Measurements from ENCODE around the gene STMN3. TPM values are rescaled to one million over a fixed set of nuclear protein-coding genes. Genes with fewer than 3 reads are reported as not detected.

The STMN3 gene
- total and polyA plus RNA-seq, 10 of the 15 experiments (the other 5 are each of a cell fraction or from before 2014, with no cell fraction given) = 0.09 to 3.6 (median 1.4) TPM; not detected in 1

DNA sequence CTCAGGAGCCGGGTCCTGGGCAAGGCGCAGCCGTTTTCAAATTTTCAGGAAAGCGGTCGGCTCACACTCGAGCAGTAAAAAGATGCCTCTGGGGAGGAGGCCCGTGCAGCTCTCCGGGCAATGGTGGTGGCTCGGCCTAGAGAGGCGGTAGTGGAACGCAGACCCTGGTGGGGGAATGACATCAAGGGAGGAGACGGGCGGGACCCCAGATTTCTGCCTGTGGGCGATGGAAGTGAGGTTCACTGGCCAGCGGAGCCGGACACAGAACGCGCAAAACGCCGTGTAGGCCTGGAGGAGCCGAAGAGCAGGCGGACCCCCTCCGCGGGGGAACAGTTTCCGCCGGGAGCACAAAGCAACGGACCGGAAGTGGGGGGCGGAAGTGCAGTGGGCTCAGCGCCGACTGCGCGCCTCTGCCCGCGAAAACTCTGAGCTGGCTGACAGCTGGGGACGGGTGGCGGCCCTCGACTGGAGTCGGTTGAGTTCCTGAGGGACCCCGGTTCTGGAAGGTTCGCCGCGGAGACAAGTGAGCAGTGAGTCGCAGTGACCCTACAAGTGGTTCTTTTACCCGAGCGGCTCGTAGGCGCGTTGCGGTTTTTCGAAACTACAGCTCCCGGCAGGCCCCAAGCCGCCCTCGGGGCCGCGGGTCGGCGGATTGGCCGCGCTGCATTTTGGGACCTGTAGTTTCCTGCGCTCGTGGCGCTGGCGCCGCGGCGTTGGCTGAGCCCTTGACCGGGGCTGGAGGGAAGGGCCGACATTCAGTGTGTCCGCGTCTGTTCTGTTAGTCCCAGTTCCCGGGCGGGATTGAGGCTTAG, 4.9 kb upstream of the STMN3 start, which contains the start of gene RTEL1 (continued):
- no peak for TF ChIP-seq MEF2A (IDR thresholded peaks at IDR 0.05; ENCODE audit: insufficient read depth, low read depth, low read length)
- TF ChIP-seq, protein P1, sequence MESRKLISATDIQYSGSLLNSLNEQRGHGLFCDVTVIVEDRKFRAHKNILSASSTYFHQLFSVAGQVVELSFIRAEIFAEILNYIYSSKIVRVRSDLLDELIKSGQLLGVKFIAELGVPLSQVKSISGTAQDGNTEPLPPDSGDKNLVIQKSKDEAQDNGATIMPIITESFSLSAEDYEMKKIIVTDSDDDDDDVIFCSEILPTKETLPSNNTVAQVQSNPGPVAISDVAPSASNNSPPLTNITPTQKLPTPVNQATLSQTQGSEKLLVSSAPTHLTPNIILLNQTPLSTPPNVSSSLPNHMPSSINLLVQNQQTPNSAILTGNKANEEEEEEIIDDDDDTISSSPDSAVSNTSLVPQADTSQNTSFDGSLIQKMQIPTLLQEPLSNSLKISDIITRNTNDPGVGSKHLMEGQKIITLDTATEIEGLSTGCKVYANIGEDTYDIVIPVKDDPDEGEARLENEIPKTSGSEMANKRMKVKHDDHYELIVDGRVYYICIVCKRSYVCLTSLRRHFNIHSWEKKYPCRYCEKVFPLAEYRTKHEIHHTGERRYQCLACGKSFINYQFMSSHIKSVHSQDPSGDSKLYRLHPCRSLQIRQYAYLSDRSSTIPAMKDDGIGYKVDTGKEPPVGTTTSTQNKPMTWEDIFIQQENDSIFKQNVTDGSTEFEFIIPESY (IDR thresholded peaks at IDR 0.05) = 0 out of 2 replicates have a peak, but pooled peaks have one; percentile 34
- TF ChIP-seq CREM (IDR thresholded peaks at IDR 0.05; ENCODE audit: low read depth) = peak; percentile 85; the same call in 1 of the 2 replicates
- TF ChIP-seq HDAC6 (IDR thresholded peaks at IDR 0.05; ENCODE audit: unreplicated experiment) = no peak
- peak; percentile 87 for TF ChIP-seq TARDBP (IDR thresholded peaks at IDR 0.05; ENCODE audit: borderline replicate concordance)
- TF ChIP-seq ATF7 (IDR thresholded peaks at IDR 0.05; ENCODE audit: low read depth) = peak; percentile 42; the same call in 1 of the 2 replicates
- TF ChIP-seq, protein P2, sequence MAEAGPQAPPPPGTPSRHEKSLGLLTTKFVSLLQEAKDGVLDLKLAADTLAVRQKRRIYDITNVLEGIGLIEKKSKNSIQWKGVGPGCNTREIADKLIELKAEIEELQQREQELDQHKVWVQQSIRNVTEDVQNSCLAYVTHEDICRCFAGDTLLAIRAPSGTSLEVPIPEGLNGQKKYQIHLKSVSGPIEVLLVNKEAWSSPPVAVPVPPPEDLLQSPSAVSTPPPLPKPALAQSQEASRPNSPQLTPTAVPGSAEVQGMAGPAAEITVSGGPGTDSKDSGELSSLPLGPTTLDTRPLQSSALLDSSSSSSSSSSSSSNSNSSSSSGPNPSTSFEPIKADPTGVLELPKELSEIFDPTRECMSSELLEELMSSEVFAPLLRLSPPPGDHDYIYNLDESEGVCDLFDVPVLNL (IDR thresholded peaks at IDR 0.05; ENCODE audit: low read depth, low read length) = peak; percentile 70; the same call in 1 of the 2 replicates
- TF ChIP-seq, protein P3, sequence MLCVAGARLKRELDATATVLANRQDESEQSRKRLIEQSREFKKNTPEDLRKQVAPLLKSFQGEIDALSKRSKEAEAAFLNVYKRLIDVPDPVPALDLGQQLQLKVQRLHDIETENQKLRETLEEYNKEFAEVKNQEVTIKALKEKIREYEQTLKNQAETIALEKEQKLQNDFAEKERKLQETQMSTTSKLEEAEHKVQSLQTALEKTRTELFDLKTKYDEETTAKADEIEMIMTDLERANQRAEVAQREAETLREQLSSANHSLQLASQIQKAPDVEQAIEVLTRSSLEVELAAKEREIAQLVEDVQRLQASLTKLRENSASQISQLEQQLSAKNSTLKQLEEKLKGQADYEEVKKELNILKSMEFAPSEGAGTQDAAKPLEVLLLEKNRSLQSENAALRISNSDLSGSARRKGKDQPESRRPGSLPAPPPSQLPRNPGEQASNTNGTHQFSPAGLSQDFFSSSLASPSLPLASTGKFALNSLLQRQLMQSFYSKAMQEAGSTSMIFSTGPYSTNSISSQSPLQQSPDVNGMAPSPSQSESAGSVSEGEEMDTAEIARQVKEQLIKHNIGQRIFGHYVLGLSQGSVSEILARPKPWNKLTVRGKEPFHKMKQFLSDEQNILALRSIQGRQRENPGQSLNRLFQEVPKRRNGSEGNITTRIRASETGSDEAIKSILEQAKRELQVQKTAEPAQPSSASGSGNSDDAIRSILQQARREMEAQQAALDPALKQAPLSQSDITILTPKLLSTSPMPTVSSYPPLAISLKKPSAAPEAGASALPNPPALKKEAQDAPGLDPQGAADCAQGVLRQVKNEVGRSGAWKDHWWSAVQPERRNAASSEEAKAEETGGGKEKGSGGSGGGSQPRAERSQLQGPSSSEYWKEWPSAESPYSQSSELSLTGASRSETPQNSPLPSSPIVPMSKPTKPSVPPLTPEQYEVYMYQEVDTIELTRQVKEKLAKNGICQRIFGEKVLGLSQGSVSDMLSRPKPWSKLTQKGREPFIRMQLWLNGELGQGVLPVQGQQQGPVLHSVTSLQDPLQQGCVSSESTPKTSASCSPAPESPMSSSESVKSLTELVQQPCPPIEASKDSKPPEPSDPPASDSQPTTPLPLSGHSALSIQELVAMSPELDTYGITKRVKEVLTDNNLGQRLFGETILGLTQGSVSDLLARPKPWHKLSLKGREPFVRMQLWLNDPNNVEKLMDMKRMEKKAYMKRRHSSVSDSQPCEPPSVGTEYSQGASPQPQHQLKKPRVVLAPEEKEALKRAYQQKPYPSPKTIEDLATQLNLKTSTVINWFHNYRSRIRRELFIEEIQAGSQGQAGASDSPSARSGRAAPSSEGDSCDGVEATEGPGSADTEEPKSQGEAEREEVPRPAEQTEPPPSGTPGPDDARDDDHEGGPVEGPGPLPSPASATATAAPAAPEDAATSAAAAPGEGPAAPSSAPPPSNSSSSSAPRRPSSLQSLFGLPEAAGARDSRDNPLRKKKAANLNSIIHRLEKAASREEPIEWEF (IDR thresholded peaks at IDR 0.05; ENCODE audit: insufficient replicate concordance, low read depth, low read length) = no peak
- peak; percentile 93 for TF ChIP-seq CBFB (IDR thresholded peaks at IDR 0.05; ENCODE audit: low read depth)
- TF ChIP-seq ZZZ3 (IDR thresholded peaks at IDR 0.05; ENCODE audit: control insufficient read depth, insufficient read length, low read depth) = no peak
- no peak for TF ChIP-seq RCOR1 (conservative IDR thresholded peaks at IDR 0.05; ENCODE audit: low read depth, low read length)
- TF ChIP-seq, protein P4, sequence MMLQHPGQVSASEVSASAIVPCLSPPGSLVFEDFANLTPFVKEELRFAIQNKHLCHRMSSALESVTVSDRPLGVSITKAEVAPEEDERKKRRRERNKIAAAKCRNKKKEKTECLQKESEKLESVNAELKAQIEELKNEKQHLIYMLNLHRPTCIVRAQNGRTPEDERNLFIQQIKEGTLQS (IDR thresholded peaks at IDR 0.05; ENCODE audit: borderline replicate concordance, extremely low read depth, low read depth, low read length) = no peak
- no peak for TF ChIP-seq CBX5 (IDR thresholded peaks at IDR 0.05; ENCODE audit: low read depth)
- TF ChIP-seq IKZF2 (IDR thresholded peaks at IDR 0.05) = no peak
- TF ChIP-seq CHD2 (IDR thresholded peaks at IDR 0.05; ENCODE audit: borderline replicate concordance, low read depth, low read length) = peak; percentile 5; the same call in 1 of the 2 replicates
- TF ChIP-seq SMC3 (IDR thresholded peaks at IDR 0.05; ENCODE audit: borderline replicate concordance, low read length) = peak; percentile 7
- TF ChIP-seq SUZ12 (IDR thresholded peaks at IDR 0.05; ENCODE audit: unreplicated experiment) = no peak
